ENCODE measurements around the gene FSTL3.
"Not testable (repeated sequence)": the region's sequence is repeated elsewhere in the genome, so short reads cannot be mapped to it uniquely, and the experiment has no call there.

Gene FSTL3

GRCh38 chr19:682678-683320, 6.6 kb downstream of the FSTL3 start:
- DNase-seq, result no peak

- no peak for DNase-seq
Observed at GRCh38 chr19:685454-685931, 9.3 kb downstream of the FSTL3 start.

GRCh38 chr19:686589-687297, 10.6 kb downstream of the FSTL3 start:
- no peak for DNase-seq

- DNase-seq, result no peak
Observed at GRCh38 chr19:687569-688166, 11.5 kb downstream of the FSTL3 start.

DNA sequence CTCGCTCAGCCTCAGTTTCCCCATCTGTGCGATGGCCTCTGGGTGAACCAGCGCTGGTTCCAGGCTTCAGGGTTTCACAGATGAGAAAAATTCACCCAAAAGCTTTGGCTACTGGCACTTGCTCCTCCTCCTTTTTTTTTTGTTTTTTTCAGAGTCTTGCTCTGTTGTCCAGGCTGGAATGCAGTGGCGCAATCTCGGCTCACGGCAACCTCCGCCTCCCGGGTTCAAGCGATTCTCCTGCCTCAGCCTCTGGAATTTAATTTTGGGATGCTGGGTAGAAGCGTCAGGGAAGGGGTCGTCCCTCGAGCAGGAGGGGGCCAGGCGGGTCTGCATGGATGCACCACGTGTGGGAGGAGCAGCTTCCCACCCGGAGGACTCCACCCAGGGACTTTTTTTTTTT, 12.0 kb downstream of the FSTL3 start:
- DNase-seq, result no peak

- DNase-seq, result no peak
Observed at GRCh38 chr19:688992-689391, 12.8 kb downstream of the FSTL3 start.

DNA sequence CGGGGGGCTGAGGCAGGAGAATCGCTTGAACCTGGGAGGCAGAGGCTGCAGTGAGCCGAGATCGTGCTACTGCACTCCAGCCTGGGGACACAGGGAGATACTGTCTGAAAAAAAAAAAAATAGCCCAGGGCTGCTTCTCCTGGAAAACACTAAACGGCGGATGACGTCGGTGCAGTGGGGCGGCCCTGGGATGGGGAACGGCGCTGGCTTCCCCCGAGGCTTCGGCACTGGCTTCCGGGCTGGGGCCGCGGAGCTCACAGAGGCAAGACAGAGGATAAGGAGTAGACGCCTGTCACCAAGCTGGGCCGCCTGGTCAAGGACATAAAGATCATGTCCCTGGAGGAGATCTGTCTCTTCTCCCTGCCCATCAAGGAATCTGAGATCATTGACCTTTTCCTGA, 14.0 kb downstream of the FSTL3 start:
- DNase-seq, result no peak

GRCh38 chr19:694481-695351, 18.5 kb downstream of the FSTL3 start:
- DNase-seq, result no peak

DNA sequence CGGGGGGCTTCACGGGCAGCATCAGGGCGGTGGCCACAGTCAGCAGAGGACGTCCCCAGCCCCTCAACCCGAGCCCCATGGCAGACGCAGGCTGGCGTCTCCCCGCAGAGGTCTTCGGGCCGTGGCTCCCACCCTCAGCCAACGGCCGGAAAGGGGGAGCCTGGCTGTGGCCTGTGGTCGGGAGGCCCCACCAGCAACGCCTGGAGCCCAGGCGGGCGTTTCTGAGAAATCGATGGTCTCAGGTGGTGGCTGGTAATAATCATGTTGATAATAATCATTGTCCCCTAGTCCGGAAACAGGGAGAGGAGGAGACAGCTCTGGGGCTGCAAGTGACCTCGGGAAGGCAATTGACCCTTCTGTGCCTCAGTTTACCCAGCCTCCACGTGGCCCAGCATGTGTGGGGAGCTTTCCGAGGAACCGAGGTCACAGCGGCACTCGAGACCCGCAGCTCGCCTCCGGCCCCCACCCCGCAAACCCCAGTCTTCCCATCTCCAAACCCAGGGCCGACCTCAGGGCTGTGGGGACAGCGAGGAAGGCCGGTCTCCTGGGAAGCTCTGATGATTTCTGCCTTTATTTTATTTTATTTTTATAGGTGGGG, 19.3 kb downstream of the FSTL3 start, which contains the start of gene PRSS57:
PRSS57 (minus strand) TSS at position 101 of the 598 bp plus-strand sequence; CDS start at position 79, 22 bp downstream.
- DNase-seq, result no peak

GRCh38 chr19:698529-698928, 22.3 kb downstream of the FSTL3 start:
- DNase-seq, result not testable (repeated sequence)

- not testable (repeated sequence) for DNase-seq
Observed at GRCh38 chr19:699885-700284, 23.7 kb downstream of the FSTL3 start.

- not testable (repeated sequence) for DNase-seq
Observed at GRCh38 chr19:702847-703246, 26.7 kb downstream of the FSTL3 start.

- DNase-seq, result no peak
Observed at GRCh38 chr19:703329-703650, 27.1 kb downstream of the FSTL3 start.

DNA sequence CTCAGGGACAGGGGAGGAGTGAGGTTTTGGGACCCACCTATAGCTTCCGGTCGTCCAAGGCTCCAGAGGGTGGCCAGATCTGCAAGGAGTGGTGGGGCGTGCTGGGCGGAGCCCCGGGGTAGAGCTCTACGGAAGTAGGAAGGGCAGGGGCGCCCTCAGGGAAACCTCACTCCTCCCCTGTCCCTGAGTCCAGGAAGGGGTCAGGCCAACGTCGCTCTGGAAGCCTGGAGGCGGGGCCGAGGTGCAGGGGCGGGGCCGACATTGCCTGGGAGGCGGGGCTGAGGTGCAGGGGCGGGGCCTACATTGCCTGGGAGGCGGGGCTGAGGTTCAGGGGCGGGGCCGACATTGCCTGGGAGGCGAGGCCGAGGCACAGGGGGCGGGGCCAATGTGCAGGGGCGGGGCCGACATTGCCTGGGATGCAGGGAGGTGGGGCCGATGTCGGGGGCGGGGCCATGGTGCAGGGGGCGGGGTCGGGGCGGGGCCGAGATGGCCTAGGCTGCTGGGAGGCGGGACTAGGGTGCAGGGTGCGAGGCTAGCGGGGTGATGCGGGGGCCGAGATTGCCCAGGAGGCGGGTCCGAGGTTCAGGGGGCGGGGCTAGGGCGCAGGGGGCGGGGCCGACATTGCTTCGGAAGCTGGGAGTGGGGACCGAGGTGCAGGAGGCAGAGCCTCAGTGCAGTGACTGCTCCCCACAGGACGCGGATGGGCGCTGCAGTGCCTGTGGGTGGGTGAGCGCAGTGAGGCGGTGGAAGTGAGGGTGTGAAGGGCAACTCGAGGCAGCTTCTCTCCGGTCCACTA, 27.7 kb downstream of the FSTL3 start:
- DNase-seq, result peak; percentile 61

DNA sequence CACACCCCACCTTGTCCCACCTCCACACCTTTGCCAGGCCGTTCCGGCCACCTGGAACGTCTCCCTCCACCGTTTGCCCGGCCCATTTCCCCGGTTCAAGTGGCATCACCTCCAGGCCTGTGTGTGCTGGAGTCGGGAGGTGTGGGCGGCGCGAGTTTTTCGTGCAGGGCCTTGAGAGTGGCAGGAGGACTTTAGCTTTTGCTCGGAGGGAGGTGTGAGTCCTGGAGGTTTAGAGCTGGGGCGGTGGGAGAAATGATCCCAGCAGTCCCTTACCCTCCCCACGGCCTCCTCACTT, 28.2 kb downstream of the FSTL3 start:
- no peak for DNase-seq

DNA sequence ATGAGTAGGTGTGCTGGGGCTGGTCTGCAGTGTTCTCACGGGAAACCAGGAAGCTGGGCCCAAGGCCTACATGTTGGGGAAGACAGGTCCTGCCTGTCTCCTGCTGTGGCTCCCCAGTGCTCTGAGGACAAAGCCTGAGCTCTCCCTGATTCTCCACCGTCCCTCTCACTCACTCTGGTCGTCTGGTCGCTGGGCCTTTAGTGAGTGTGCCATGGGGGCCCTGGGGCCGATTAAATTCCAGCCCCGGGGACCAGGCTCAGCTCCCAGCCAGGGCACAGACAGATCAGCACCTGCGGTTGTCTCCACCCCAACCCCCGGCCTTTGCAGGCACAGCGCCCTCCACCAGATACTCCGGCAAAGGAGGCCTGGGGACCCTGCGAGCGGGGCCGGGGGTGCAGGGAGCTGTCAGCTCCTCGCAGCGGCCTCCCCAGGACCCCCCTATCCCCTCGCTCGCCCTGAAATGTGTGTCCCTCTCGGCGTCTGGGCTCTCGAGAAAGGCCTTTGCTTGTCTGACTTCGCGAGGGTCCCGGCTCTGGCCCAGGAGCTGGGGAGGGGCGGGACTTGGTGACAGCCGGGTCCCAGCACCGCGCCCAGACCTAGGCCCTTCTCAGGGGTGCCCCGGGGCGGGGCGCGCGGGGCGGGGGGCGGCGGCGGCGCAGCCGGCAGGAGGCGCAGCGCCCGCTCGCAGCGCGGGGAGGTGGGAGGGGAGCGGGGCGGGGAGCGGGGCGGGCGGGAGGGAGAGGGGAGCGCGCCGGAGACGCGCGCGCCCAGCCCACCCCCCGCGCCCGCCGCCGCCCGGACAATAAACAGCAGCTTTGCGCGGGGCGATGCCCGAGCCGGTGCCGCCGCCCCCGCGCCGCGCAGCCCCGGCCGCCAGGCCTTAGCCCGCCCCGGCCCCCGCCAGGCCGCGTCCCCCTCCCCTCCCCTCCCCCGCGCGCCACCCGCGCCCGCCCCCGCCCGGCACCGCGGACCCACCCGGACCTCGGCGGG, 32.3 kb downstream of the FSTL3 start, which contains the start of gene PALM:
PALM (plus strand) TSS at position 782 of the 990 bp plus-strand sequence. CDS start 212 bp downstream, outside the sequence.
- no peak for DNase-seq

GRCh38 chr19:709196-709964, 33.2 kb downstream of the FSTL3 start:
- no peak for DNase-seq

GRCh38 chr19:709965-710571, 33.9 kb downstream of the FSTL3 start:
- DNase-seq, result no peak

GRCh38 chr19:710767-711166, 34.6 kb downstream of the FSTL3 start:
- DNase-seq, result no peak

All from activated gamma-delta T cell (primary cell).